ENCODE measurements around the gene SOX6.

The SOX6 gene

GRCh38 chr11:16177688-16178087 lies 178.7 kb downstream of the SOX6 start:
- Histone ChIP-seq H3K27ac (no peak overlapping the region), H3K4me1 (ENCODE audit: control insufficient read depth in 1 of 2, insufficient read depth in 1 of 2, low read depth in 1 of 2, low read length in 1 of 2) (no peaks in the 10 kb centered on the region), H3K9me3 (no peaks in the 10 kb centered on the region), H3K4me3 (ENCODE audit: low read depth in 1 of 2, low read length in 1 of 2) (no peak overlapping the region), H3K36me3 (no peaks in the 10 kb centered on the region), H3K27me3 (no peaks in the 10 kb centered on the region)
- TF ChIP-seq CTCF (IDR thresholded peaks at IDR 0.05), result no peak

DNA sequence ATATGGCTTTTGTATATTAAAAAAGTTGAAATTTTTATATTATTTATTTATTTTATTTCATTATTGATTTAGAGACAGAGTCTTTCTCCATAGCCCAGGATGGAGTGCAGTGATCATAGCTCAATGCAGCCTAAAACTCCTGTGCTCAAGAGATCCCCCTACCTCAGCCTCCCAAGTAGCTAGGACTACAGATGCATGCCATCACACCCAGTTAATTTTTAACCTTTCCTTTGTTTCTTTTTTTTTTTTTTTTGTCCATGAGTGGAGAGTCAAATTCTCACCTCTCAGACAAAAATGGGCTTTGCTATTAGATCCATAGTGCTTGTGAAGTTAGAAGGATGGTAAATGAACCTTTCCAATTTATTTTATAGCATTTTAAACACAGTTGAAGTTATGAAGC lies 182.5 kb downstream of the SOX6 start:
- no peaks in the 10 kb centered on the region for H3K36me3 ChIP-seq
- no peaks in the 10 kb centered on the region for H3K4me1 ChIP-seq (ENCODE audit: control insufficient read depth in 1 of 2, insufficient read depth in 1 of 2, low read depth in 1 of 2, low read length in 1 of 2)
- H3K9me3 ChIP-seq, result no peaks in the 10 kb centered on the region
- H3K4me3 ChIP-seq (ENCODE audit: low read depth in 1 of 2, low read length in 1 of 2), result no peak overlapping the region
- H3K27me3 ChIP-seq, result no peaks in the 10 kb centered on the region
- no peak overlapping the region for H3K27ac ChIP-seq
- no peak for TF ChIP-seq CTCF (IDR thresholded peaks at IDR 0.05)

GRCh38 chr11:16171882-16172281 lies 184.5 kb downstream of the SOX6 start:
- H3K4me3 ChIP-seq (ENCODE audit: low read depth in 1 of 2, low read length in 1 of 2), result no peak overlapping the region
- no peak for TF ChIP-seq CTCF (IDR thresholded peaks at IDR 0.05)
- no peaks in the 10 kb centered on the region for H3K27me3 ChIP-seq

GRCh38 chr11:16169956-16170847 lies 186.1 kb downstream of the SOX6 start:
- no peaks in the 10 kb centered on the region for H3K9me3 ChIP-seq
- no peaks in the 10 kb centered on the region for H3K36me3 ChIP-seq
- no peak overlapping the region for H3K27ac ChIP-seq
- no peaks in the 10 kb centered on the region for H3K4me1 ChIP-seq (ENCODE audit: control insufficient read depth in 1 of 2, insufficient read depth in 1 of 2, low read depth in 1 of 2, low read length in 1 of 2)
- H3K27me3 ChIP-seq, result no peaks in the 10 kb centered on the region
- H3K4me3 ChIP-seq (ENCODE audit: low read depth in 1 of 2, low read length in 1 of 2), result no peak overlapping the region
- no peak for TF ChIP-seq CTCF (IDR thresholded peaks at IDR 0.05)

More at GRCh38 chr11:16171882-16172281, 184.5 kb downstream of the SOX6 start:
- H3K9me3 ChIP-seq, result no peaks in the 10 kb centered on the region
- H3K27ac ChIP-seq, result no peak overlapping the region
- H3K36me3 ChIP-seq, result no peaks in the 10 kb centered on the region
- no peaks in the 10 kb centered on the region for H3K4me1 ChIP-seq (ENCODE audit: control insufficient read depth in 1 of 2, insufficient read depth in 1 of 2, low read depth in 1 of 2, low read length in 1 of 2)

GRCh38 chr11:16169541-16169940 lies 186.8 kb downstream of the SOX6 start:
- Histone ChIP-seq H3K4me1 (ENCODE audit: control insufficient read depth in 1 of 2, insufficient read depth in 1 of 2, low read depth in 1 of 2, low read length in 1 of 2) (no peaks in the 10 kb centered on the region), H3K27ac (no peak overlapping the region), H3K9me3 (no peaks in the 10 kb centered on the region), H3K27me3 (no peaks in the 10 kb centered on the region), H3K36me3 (no peaks in the 10 kb centered on the region), H3K4me3 (ENCODE audit: low read depth in 1 of 2, low read length in 1 of 2) (no peak overlapping the region)
- no peak for TF ChIP-seq CTCF (IDR thresholded peaks at IDR 0.05)
